Mucosa of stomach (tissue), 1 donor: ENCODE data around the gene STAP2.
"Not testable (repeated sequence)": the region's sequence is repeated elsewhere in the genome, so short reads cannot be mapped to it uniquely, and the experiment has no call there.

ENCODE experiments used
- H3K27me3 ChIP-seq: one replicate; pipeline ENCODE4 v1.7.0; 2013; ENCODE audit warnings: mild to moderate bottlenecking, low read length; ENCODE audit not compliant: control insufficient read depth, insufficient read depth
- H3K36me3 ChIP-seq: one replicate; pipeline ENCODE4 v1.7.0; 2013; ENCODE audit warnings: low read length; ENCODE audit not compliant: control insufficient read depth, insufficient read depth
- H3K4me1 ChIP-seq: one replicate; pipeline ENCODE4 v1.7.0; 2013; ENCODE audit warnings: mild to moderate bottlenecking, low read length; ENCODE audit not compliant: control insufficient read depth, insufficient read depth
- H3K4me3 ChIP-seq: one replicate; pipeline ENCODE4 v1.7.0; 2013; ENCODE audit warnings: low read length
- H3K9ac ChIP-seq: one replicate; pipeline ENCODE4 v1.7.0; 2013; ENCODE audit warnings: mild to moderate bottlenecking, low read length, moderate library complexity
- H3K9me3 ChIP-seq: one replicate; pipeline ENCODE4 v1.7.0; 2013; ENCODE audit warnings: mild to moderate bottlenecking, low read length, moderate library complexity; ENCODE audit not compliant: control insufficient read depth
- donor health status: Pancreatic carcinoma.

STAP2 gene

GRCh38 chr19:4278419-4279266 lies 60.0 kb downstream of the STAP2 start, which contains the start of gene SHD:
SHD (plus strand) TSS chr19:4279266; CDS start chr19:4280064, 798 bp downstream.
- no peak within 1 kb of the TSS for H3K9ac ChIP-seq
- H3K4me3 ChIP-seq, result no peak within 1 kb of the TSS
- no peaks in the 10 kb centered on the region for H3K36me3 ChIP-seq
- no peaks in the 10 kb centered on the region for H3K4me1 ChIP-seq
- no peaks in the 10 kb centered on the region for H3K9me3 ChIP-seq
- peaks cover 36% of the 10 kb centered on the region for H3K27me3 ChIP-seq

GRCh38 chr19:4278010-4278409 lies 60.6 kb downstream of the STAP2 start:
- H3K4me1 ChIP-seq, result no peaks in the 10 kb centered on the region
- H3K36me3 ChIP-seq, result no peaks in the 10 kb centered on the region
- H3K27me3 ChIP-seq, result peaks cover 36% of the 10 kb centered on the region
- no peaks in the 10 kb centered on the region for H3K9me3 ChIP-seq
- no peak overlapping the region for H3K4me3 ChIP-seq
- no peak overlapping the region for H3K9ac ChIP-seq

GRCh38 chr19:4277191-4277696 lies 61.4 kb downstream of the STAP2 start:
- Histone ChIP-seq H3K27me3 (peaks cover 36% of the 10 kb centered on the region), H3K4me1 (no peaks in the 10 kb centered on the region), H3K36me3 (no peaks in the 10 kb centered on the region), H3K4me3 (no peak overlapping the region), H3K9me3 (no peaks in the 10 kb centered on the region), H3K9ac (no peak overlapping the region)

GRCh38 chr19:4274321-4274686 lies 64.3 kb downstream of the STAP2 start:
- not testable (repeated sequence) for H3K9me3 ChIP-seq, H3K36me3 ChIP-seq, H3K9ac ChIP-seq, H3K4me1 ChIP-seq, H3K4me3 ChIP-seq
- peaks cover 16% of the 10 kb centered on the region for H3K27me3 ChIP-seq
